ENCODE results near the gene UST.

GRCh38 chr6:149055195-149055899 lies 308.5 kb downstream of the UST start:
- no peak for TF ChIP-seq ZNF274 (IDR thresholded peaks at IDR 0.05; ENCODE audit: low read depth, low read length)
- no peak for TF ChIP-seq POLR2A (IDR thresholded peaks at IDR 0.05; ENCODE audit: borderline replicate concordance, extremely low read depth, insufficient read depth, insufficient read length)
- TF ChIP-seq CBX3 (IDR thresholded peaks at IDR 0.05; ENCODE audit: low read depth), result no peak
- no peak for TF ChIP-seq FOSL1 (IDR thresholded peaks at IDR 0.05; ENCODE audit: low read depth)
- TF ChIP-seq, protein P1, sequence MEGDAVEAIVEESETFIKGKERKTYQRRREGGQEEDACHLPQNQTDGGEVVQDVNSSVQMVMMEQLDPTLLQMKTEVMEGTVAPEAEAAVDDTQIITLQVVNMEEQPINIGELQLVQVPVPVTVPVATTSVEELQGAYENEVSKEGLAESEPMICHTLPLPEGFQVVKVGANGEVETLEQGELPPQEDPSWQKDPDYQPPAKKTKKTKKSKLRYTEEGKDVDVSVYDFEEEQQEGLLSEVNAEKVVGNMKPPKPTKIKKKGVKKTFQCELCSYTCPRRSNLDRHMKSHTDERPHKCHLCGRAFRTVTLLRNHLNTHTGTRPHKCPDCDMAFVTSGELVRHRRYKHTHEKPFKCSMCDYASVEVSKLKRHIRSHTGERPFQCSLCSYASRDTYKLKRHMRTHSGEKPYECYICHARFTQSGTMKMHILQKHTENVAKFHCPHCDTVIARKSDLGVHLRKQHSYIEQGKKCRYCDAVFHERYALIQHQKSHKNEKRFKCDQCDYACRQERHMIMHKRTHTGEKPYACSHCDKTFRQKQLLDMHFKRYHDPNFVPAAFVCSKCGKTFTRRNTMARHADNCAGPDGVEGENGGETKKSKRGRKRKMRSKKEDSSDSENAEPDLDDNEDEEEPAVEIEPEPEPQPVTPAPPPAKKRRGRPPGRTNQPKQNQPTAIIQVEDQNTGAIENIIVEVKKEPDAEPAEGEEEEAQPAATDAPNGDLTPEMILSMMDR (IDR thresholded peaks at IDR 0.05 in 2 of 3, conservative IDR thresholded peaks at IDR 0.05 in 1 of 3; ENCODE audit: borderline replicate concordance in 1 of 3, insufficient read depth in 1 of 3, low read depth in 2 of 3, low read length in 2 of 3), result no peak
